Measurements from ENCODE around the gene CTDSPL.

DNA sequence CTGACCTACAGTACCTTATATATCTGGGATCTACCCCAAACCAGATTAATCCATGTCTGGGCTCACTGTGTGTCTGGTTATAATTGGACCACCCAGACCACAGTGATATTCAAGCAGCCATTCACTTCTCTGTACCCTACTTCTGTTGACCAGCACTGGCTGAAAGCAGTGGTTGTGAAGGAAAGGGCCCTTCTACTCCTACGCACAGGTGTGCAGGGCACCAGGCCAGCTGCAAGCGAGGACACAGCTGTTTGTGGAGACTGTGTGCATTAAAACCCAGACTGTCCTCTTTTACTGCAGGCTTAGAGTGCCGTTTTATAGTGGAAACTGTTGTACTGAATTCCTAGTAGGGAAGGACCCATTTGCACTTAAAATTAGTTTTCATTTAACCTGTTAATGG lies 29.5 kb downstream of the CTDSPL start:
- TF ChIP-seq, protein P1, sequence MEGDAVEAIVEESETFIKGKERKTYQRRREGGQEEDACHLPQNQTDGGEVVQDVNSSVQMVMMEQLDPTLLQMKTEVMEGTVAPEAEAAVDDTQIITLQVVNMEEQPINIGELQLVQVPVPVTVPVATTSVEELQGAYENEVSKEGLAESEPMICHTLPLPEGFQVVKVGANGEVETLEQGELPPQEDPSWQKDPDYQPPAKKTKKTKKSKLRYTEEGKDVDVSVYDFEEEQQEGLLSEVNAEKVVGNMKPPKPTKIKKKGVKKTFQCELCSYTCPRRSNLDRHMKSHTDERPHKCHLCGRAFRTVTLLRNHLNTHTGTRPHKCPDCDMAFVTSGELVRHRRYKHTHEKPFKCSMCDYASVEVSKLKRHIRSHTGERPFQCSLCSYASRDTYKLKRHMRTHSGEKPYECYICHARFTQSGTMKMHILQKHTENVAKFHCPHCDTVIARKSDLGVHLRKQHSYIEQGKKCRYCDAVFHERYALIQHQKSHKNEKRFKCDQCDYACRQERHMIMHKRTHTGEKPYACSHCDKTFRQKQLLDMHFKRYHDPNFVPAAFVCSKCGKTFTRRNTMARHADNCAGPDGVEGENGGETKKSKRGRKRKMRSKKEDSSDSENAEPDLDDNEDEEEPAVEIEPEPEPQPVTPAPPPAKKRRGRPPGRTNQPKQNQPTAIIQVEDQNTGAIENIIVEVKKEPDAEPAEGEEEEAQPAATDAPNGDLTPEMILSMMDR (conservative IDR thresholded peaks at IDR 0.05), result no peak
- no peak for TF ChIP-seq EZH2 (IDR thresholded peaks at IDR 0.05; ENCODE audit: low read depth)

Measured in PC-9 (cell line).